ENCODE results near the gene TEDC2. TPM values are rescaled to one million over a fixed set of nuclear protein-coding genes. Genes with fewer than 3 reads are reported as not detected.

Gene TEDC2, protein sequence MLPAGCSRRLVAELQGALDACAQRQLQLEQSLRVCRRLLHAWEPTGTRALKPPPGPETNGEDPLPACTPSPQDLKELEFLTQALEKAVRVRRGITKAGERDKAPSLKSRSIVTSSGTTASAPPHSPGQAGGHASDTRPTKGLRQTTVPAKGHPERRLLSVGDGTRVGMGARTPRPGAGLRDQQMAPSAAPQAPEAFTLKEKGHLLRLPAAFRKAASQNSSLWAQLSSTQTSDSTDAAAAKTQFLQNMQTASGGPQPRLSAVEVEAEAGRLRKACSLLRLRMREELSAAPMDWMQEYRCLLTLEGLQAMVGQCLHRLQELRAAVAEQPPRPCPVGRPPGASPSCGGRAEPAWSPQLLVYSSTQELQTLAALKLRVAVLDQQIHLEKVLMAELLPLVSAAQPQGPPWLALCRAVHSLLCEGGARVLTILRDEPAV
- 51.3 TPM for polyA plus RNA-seq (2012; ENCODE audit: insufficient read depth, insufficient read length)

DNA sequence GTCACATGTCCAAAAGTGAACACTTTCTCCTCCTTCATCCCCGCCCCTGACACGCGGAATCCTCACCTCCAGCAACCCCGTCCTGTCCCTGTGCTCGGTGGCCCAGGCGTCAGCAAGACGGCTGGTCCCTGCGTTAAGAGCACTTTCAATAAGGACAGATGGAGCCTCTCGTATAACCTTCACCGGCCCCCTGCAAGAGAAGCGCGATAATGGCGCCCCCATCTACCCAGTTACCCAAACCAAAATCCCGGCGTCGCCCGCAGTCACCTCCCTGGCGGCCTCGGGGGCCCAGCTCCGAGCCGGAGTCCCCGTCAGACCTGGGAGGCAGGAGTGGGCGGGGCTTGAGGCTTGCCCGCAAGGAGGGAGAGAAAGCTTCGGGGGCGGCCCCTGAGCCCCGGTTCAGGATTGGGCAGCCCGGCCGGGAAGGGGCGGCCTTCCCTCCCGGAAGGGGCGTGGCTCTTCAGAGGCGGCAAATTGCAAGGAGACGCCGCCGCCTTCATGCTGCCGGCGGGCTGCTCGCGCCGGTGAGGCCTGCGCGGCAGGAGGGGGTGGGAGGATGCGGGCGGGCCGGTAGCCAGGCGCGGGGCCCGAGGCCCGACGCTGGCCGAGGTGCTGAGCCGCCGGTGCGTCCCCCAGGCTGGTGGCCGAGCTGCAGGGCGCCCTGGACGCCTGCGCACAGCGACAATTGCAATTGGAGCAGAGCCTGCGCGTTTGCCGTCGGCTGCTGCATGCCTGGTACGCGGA lies at the start of gene TEDC2:
Gene TEDC2, plus strand, starts transcription at position 463 of the 744 bp plus-strand sequence. Its CDS starts 36 bp downstream, at position 499.
- peak within 1 kb of the TSS; percentile 71 for H3K4me3 ChIP-seq (ENCODE audit: low read length)

DNA sequence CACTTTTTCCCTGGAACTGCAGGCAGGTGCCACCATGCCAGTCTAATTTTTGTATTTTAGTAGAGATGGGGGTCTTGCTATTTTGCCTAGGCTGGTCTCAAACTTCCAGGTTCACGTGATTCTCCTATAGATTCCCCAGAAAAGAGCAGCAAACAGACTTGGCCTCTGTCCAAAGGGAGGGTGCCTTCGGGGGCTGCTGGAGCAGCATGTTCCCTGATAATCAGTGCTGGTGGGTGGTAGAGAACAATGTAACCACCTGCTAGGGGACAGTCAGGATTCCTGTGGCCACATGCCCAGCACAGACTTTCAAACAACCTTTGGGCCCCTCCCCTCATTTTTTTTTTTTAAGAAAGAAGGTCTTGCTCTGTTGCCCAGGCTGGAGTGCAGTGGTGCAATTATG lies 44.8 kb upstream of the TEDC2 start:
- DNase-seq (ENCODE audit: low read depth, low spot score): no peak
- H3K4me3 ChIP-seq (ENCODE audit: low read length): no peak overlapping the region

More for the DNA sequence above, at the start of gene TEDC2:
- peak; percentile 92 for DNase-seq (ENCODE audit: low read depth, low spot score)

DNA sequence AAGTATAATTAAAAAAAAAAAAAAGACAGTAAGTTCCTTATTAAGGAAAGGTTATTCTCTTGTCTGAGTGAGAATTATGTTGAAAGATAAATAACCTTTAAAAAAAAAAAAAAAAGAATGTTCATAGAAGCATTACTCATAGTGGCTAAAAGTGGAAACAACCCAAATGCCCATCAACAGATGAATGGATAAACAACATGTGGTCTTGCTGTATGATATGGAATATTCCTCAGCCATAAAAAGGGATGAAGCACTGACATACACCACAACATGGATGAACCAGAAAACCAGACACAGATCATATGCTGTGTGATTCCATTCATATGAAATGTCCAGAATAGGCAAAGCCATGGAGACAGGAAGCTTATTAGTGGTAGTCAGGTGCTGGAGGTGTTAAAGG lies 39.9 kb upstream of the TEDC2 start:
- no peak for DNase-seq (ENCODE audit: low read depth, low spot score)
- no peak overlapping the region for H3K4me3 ChIP-seq (ENCODE audit: low read length)

DNA sequence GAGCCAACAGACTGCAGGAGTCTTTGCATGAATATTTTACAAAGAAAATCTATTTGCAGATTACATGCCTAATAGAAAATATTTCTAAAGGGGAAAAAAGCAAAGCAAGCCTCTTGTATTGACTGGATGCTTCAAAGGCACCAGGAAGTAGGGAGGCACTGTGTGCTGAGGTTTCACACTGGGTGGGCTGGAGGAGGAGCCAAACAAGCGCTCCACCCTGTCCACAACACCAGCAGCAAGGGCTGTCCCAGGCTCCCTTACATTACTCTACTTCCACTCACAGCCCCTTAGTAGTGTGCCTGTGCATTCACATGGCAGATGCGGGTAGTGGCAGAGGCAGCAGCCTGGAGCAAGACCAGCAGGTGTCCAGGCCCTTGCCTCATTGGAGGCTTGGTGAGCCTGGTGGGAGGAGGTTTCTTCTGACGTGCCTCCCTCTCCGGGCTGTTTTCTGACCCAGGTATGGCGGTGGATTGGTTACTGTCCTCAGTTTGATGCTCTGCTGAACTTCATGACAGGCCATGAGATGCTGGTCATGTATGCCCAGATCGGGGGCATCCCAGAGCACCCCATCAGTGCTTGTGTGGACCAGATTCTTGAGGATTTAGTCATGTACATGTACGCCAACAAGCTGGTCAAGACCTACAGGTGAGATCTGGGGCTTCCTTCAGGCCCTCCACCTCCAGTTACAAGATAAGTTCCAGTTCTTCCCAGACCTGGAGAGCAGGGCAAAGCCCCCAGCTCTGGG lies 37.6 kb upstream of the TEDC2 start:
- no peak overlapping the region for H3K4me3 ChIP-seq (ENCODE audit: low read length)
- DNase-seq (ENCODE audit: low read depth, low spot score): no peak

DNA sequence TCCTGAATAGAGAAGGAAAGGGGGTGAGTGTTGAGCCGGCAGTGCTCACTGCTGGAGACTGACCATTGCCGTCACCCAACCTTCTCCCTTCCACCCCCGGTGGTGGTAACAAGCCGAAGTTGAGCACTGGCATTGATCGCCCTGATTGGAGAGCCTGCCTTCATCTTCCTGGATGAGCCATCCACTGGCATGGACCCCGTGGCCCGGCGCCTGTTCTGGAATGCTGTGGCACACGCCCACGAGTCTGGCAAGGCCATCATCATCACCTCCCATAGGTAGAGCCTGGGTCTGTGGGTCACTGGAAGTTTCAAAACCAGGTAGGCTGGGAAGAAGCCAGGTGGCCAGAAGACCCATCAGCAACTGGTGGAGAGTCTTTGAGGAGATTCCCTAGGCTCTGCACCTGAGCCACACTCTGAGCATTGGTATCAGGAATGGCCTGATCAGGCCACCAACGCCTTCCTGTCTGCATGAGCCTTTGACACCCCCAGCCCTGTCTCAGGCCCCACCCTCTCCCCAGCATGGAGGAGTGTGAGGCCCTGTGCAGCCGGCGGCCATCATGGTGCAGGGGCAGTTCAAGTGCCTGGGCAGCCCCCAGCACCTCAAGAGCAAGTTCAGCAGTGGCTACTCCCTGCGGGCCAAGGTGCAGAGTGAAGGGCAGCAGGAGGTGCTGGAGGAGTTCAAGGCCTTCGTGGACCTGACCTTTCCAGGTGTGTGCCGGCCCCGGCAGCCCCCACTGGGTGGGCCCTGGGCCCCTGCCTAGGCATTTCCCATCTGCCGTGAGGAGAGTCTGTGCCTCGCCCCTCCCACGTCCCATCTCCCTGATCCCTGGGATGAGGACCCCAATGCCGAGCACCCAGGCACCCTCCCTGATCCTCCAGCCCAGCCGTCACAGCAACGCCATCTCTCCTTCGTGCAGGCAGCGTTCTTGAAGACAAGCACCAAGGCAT lies 35.6 kb upstream of the TEDC2 start:
- no peak for DNase-seq (ENCODE audit: low read depth, low spot score)
- H3K4me3 ChIP-seq (ENCODE audit: low read length): no peak overlapping the region

DNA sequence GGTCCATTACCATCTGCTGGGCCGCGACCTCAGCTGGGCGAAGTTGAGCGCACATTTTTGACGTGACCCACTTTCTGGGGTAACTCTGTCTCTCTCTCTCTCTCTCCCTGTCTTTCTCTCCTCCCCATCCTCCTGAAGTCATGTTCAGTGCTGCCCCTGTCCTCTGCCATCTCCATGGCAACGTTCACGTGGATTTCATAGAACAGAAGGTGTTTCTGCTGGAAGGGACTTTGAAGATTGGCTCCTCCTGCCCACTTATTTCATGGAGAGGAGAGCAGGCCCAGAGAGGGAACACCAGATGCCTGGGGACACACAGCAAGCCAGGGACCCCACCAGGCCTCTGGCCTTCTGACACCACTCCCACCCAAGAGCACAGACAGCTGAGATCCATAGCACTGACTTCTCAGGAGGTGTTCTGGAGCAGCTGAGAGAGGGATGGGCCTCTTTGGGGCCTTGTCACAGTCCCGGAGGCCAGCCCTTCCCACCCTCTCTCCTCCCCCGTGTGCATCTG lies 34.8 kb upstream of the TEDC2 start:
- H3K4me3 ChIP-seq (ENCODE audit: low read length): no peak overlapping the region
- no peak for DNase-seq (ENCODE audit: low read depth, low spot score)

DNA sequence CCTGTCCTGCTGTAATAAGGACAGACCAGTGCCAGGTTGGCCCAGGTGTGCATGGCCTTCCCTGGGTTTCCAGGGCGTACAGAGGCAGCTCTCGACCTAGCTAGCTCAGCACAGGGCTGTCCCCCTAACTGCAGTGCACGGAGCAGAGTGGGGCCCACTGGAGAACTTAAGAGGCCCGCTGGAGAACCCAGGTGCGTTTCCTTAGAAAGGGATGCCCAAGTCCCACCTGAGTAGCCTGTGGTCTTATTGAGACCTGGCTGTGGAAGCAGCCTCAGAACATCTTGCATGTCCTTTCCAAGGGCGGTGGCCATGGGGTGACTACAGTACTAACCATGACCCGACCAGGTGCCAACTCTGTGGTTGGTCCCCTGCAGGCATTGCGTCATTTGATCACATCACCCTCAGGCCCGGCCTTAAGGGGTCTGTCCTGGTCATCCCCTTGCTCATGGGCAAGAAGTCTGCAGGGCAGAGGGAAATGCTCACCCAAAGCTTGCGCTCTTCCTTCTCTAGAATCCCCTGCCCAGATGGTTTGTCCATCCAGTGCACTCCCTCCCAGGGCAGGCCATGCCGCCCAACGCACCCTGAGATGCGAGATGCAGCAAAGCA lies 34.0 kb upstream of the TEDC2 start:
- no peak overlapping the region for H3K4me3 ChIP-seq (ENCODE audit: low read length)

DNA sequence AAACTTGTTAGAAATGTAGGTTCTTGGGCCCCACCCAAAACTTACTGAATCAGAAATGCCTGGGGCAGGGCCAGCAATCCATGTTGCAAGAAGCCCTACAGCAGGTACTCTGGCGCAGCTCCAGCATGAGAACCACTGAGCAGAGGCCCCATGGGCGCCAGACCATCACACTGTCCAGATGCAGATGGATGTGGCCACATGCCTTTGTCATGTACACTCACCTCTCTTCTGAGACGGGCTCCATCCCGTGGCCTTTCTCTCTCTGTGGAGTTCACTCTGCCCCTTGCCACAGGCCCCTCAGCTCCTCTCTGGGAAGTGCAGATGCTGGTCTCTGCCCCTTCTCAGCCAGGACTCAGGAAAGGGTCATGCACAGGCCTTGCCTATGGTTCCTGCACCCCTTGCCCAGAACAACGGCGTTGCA lies 33.0 kb upstream of the TEDC2 start:
- no peak for DNase-seq (ENCODE audit: low read depth, low spot score)
- no peak overlapping the region for H3K4me3 ChIP-seq (ENCODE audit: low read length)

More for the DNA sequence above, 34.0 kb upstream of the TEDC2 start:
- no peak for DNase-seq (ENCODE audit: low read depth, low spot score)

DNA sequence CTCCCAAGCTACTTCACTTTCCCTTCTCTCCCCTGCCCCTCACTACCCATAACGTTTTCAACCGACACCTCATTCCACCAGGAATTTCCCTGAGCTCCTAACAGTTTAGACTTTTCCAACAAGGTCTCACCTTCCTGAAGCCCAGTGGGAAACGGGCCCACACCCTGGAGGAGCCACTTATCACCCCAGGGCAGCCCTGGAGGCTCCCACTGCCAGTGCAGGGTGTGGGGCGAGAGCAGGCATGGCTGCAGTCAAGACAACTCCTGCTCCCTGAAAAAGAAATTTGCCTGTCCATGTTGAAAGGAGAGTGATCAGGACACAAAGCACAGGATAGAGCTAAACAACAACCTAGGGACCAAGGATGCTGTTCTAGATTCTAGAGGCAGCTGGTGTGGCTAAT lies 32.4 kb upstream of the TEDC2 start:
- H3K4me3 ChIP-seq (ENCODE audit: low read length): no peak overlapping the region
- DNase-seq (ENCODE audit: low read depth, low spot score): no peak

DNA sequence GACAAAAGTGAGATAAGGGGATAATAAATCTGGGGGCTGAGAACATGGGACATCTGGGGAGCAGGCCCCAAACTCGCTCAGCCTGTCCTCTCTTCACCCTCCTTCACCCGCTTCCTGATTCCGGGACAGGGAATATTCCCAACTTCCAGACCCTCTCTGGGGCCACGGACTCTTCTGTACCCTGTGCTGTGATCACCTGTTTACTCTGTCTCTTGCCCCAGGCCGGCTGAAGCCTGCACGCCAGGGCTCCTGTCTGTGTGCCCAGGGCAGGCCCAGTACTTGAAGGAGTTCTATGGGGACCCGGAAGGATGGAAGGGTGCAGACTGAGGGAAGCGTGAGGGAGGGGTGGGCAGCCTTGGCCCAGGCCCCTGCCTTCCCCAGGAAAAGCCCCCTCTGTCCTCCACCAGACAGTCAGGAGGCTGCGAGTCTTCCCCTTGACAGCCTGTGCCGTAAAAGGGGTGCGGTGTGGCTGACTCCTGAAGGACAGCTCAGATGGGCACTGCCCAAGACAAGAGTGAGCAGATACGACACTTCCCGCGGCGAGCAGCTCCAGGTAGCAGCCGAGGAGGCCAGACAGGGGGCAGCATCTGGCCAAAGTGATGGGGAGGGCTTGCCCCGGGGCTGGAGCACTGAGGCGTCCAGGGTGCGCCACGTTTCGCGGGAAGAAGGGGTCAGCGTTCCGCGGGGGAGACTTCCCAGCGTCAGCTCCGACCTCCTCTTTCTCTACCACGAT lies 31.7 kb upstream of the TEDC2 start:
- no peak for DNase-seq (ENCODE audit: low read depth, low spot score)
- peak overlapping the region; percentile 71 for H3K4me3 ChIP-seq (ENCODE audit: low read length)

DNA sequence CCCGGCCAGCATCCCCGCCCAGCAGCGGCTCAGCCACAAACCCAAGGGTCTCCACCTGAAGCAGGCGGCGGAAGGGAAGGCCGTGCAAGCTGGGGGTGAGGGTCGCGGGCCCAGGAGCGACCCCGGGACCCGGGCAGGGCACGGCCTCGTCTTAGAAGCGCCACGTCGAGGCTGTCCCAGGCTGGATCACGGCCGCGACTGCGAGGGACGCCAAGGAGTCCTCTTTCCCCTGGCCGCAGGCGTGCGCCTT lies 31.2 kb upstream of the TEDC2 start:
- H3K4me3 ChIP-seq (ENCODE audit: low read length): peak overlapping the region; percentile 71
- no peak for DNase-seq (ENCODE audit: low read depth, low spot score)

DNA sequence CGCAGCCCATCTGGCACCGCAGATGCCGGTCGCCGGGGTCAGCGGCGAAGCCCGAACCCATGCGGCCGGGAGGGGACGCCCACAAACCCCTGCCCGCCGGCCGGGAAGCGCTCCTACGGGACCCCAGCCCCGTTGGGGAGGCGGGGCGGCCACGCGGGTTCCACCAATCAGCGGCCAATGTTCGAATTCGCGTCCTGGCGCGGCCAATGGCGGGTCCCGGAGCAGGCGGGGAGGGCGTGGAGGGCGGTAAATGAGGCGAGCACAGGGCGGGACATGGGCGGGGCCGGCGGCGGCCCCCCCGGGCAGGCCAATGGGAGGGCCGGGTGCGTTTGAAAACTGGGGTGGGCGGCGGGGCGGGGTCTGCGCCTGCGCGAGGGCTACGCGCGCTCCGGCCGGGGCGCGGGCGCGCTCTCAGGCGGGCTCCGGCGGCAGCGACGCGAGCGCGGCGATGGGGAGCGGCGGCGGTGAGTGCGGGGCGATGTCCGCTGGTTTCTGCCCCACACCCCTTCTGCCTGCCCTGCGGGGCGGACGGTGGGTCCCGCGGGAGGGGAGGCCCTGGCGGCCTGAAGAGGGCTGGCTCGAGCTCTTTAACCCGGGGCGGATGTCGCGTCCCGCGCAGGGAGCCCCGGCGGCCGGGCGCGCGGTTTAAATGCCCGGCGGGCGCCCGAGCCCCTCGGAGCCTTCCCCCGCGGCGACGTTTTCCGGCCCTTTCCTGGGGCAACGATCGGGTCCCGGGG lies 30.7 kb upstream of the TEDC2 start, which contains the start of gene CCNF:
Gene CCNF, plus strand, starts transcription at position 414 of the 737 bp plus-strand sequence. Its CDS starts 35 bp downstream, at position 449.
- peak within 1 kb of the TSS; percentile 91 for H3K4me3 ChIP-seq (ENCODE audit: low read length)
- peak; percentile 92 for DNase-seq (ENCODE audit: low read depth, low spot score)

DNA sequence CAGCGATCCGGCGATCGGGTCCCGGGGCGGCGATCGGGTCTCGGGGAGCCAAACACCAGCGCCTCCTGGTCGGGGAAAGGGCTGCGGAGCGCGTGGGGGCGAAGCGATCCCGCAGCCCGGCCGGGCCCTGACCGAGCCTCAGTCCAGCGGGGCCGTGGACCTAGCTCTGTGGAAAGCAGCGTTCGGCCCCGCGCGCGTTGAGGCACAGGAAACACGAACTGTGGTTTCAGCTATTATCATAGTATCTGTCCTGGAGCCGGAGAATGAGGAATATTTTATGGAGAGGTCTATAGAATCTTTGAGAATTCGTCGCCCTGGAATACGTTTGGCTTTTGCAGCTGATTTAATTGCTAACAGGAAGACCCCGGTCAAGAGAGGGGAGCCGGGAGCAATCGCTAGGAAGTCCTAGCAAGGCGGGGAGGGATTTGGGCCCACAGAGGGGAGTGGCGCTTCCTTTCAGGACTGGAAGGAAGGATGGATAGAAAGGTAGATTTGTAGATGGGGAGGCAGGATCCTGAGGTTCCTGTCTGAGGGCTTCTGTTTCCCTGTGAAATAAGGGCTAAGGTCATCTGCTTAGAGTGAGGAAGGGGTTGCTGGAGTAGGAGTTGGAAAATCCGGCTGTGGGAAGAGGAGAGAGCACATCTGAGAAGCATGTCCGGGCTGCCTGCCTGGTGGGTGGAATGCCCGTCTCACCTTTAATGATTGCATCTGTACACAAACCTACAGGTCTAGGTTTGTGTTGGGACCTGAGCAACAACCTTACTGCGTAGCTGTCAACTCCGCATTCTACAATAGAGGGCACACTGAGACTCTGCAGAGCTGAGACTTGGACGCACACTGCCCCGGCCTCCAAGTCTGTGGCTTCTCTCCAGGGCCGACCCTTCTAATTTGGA lies 29.9 kb upstream of the TEDC2 start:
- no peak for DNase-seq (ENCODE audit: low read depth, low spot score)
- peak overlapping the region; percentile 91 for H3K4me3 ChIP-seq (ENCODE audit: low read length)

DNA sequence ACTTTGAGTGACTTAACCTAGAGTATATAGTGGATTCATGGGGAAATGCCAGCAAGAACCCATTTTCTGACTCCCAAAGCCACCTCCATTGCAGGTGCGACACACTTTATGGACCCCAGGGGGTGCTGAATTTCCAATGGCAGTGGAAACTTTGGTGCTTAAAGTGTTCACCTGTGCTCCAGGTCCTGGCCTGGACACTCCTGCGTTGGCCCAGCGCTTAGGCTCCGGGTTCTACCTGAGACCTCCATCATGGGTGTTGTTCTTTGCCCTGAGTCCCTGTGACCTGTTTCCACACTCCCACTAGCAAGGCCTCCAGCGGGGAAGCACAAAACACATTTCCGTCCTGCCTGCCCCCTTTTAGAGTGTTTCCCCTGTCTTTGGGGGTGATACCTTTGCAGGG lies 27.6 kb upstream of the TEDC2 start:
- no peak for DNase-seq (ENCODE audit: low read depth, low spot score)
- H3K4me3 ChIP-seq (ENCODE audit: low read length): no peak overlapping the region

DNA sequence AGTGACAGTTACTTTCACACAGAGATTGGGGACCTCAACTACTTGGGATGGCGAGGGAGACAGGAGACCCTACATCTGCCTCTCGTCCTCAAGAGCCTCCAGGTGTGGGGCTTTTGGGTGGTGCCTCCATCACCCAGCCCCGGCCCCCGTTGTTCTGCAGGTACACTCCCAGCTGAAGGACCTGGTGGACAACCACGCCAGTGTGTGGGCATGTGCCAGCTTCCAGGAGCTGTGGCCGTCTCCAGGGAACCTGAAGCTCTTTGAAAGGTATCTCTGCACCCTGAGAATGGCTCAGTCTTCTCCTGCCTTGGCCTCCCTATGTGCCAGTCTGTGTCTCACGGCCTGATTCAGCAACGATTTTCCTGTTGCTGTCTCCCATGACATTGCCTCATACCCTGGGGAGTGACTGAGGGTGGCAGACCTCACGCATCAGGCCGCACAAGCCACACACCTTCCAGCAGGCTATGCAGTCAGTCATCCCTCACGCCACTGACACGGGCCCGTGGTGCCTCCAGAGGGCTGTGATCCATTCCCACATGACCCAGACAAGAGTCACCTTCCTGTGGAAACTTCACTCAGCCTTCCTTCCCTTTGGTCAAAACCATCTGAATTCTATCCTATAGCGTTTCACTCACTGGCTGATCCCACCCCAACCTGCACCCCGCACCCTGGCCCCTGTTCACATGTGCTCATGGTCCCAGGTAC lies 27.0 kb upstream of the TEDC2 start:
- no peak overlapping the region for H3K4me3 ChIP-seq (ENCODE audit: low read length)
- DNase-seq (ENCODE audit: low read depth, low spot score): no peak

Data from Jurkat, Clone E6-1 (cell line).